Measurements from ENCODE around the gene OR13C3. TPM values are rescaled to one million over a fixed set of nuclear protein-coding genes. Genes with fewer than 3 reads are reported as not detected.
"Not testable (repeated sequence)": the region's sequence is repeated elsewhere in the genome, so short reads cannot be mapped to it uniquely, and the experiment has no call there.

The OR13C3 gene
- total RNA-seq, 3 donors from 2014 or later (not counting 1 experiment from before 2014, with no cell fraction given): not detected

- no peak for ATAC-seq
- intact Hi-C loops (cut with micrococcal nuclease): no loop called here
- H3K4me1 Mint-ChIP-seq: no peaks in the 10 kb centered on the region
These were observed 8.0 kb upstream of the OR13C3 start for GRCh38 chr9:104544644-104545043.

GRCh38 chr9:104539275-104539674 is 2.6 kb upstream of the OR13C3 start:
- DNase-seq (no peak), ATAC-seq (no peak)
- no peaks in the 10 kb centered on the region for H3K9me3 ChIP-seq (ENCODE audit: control insufficient read depth, insufficient read depth, low read length)
- H3K27ac Mint-ChIP-seq: no peak overlapping the region
- no peak overlapping the region for H3K4me3 Mint-ChIP-seq
- H3K4me3 ChIP-seq (ENCODE audit: low read length): no peak overlapping the region
- 41% methylated on average over 1 of the region's 1 CpG for WGBS (ENCODE audit: insufficient coverage)
- peaks cover 3 to 5% of the 10 kb centered on the region in 2 donors for H3K9me3 Mint-ChIP-seq
- intact Hi-C loops (cut with micrococcal nuclease): no loop called here
- H3K27ac ChIP-seq (ENCODE audit: low read length): no peak overlapping the region
- H3K27me3 ChIP-seq (ENCODE audit: control insufficient read depth, insufficient read depth, low read length): no peaks in the 10 kb centered on the region
- H3K27me3 Mint-ChIP-seq (ENCODE audit: low read depth in 2 of 2): no peaks in the 10 kb centered on the region
- H3K4me1 ChIP-seq (ENCODE audit: control insufficient read depth, insufficient read depth, low read length): no peaks in the 10 kb centered on the region
- no peak for TF ChIP-seq CTCF (IDR thresholded peaks at IDR 0.05)
- H3K4me1 Mint-ChIP-seq: no peaks in the 10 kb centered on the region
- no peaks in the 10 kb centered on the region for H3K36me3 ChIP-seq (ENCODE audit: control insufficient read depth, insufficient read depth, low read length)
- H3K36me3 Mint-ChIP-seq: no peaks in the 10 kb centered on the region

More at GRCh38 chr9:104544644-104545043, 8.0 kb upstream of the OR13C3 start:
- H3K27me3 Mint-ChIP-seq (ENCODE audit: low read depth in 2 of 2): no peaks in the 10 kb centered on the region
- no peak overlapping the region for H3K27ac Mint-ChIP-seq
- Histone ChIP-seq H3K36me3 (ENCODE audit: control insufficient read depth, insufficient read depth, low read length) (no peaks in the 10 kb centered on the region), H3K27ac (ENCODE audit: low read length) (no peak overlapping the region), H3K4me1 (ENCODE audit: control insufficient read depth, insufficient read depth, low read length) (no peaks in the 10 kb centered on the region), H3K9me3 (ENCODE audit: control insufficient read depth, insufficient read depth, low read length) (no peaks in the 10 kb centered on the region), H3K27me3 (ENCODE audit: control insufficient read depth, insufficient read depth, low read length) (no peaks in the 10 kb centered on the region), H3K4me3 (ENCODE audit: low read length) (no peak overlapping the region)
- no peak for DNase-seq
- peaks cover 2 to 6% of the 10 kb centered on the region in 2 donors for H3K9me3 Mint-ChIP-seq
- no peak overlapping the region for H3K4me3 Mint-ChIP-seq
- 78% methylated on average over 4 of the region's 4 CpGs for WGBS (ENCODE audit: insufficient coverage)
- no peak for TF ChIP-seq CTCF (IDR thresholded peaks at IDR 0.05)
- H3K36me3 Mint-ChIP-seq: no peaks in the 10 kb centered on the region

DNA sequence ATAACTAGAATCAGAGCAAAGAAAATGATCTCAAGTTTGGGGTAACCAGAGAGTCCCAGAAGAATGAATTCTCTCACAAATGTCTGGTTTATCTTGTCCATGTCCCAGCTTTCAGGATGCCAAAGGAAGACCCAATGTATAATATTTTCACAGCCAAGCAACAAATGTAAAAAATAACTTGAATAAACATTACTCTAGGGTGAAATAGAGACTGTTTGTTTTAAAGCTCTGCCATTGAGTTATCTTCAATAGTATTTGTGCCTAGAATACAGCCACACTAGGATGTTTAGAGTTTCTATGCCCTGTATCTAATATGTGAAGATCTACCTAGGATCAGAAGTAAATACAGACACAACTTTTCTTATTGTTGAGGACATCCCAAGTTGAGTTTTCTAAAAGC is 9.5 kb downstream of the OR13C3 start, which contains the start of gene OR13C4:
OR13C4 (minus strand) TSS at position 101 of the 400 bp plus-strand sequence; CDS start at position 101, 0 bp downstream.
- Mint-ChIP-seq H3K4me3 (no peak within 1 kb of the TSS), H3K27ac (no peak within 1 kb of the TSS), H3K9me3 (peaks cover 3 to 5% of the 10 kb centered on the region in 2 donors), H3K27me3 (ENCODE audit: low read depth in 2 of 2) (no peaks in the 10 kb centered on the region), H3K36me3 (no peaks in the 10 kb centered on the region), H3K4me1 (no peaks in the 10 kb centered on the region)
- no peak for DNase-seq
- Histone ChIP-seq H3K4me3 (ENCODE audit: low read length) (no peak within 1 kb of the TSS), H3K36me3 (ENCODE audit: control insufficient read depth, insufficient read depth, low read length) (no peaks in the 10 kb centered on the region), H3K9me3 (ENCODE audit: control insufficient read depth, insufficient read depth, low read length) (no peaks in the 10 kb centered on the region), H3K27me3 (ENCODE audit: control insufficient read depth, insufficient read depth, low read length) (no peaks in the 10 kb centered on the region), H3K27ac (ENCODE audit: low read length) (no peak within 1 kb of the TSS), H3K4me1 (ENCODE audit: control insufficient read depth, insufficient read depth, low read length) (no peaks in the 10 kb centered on the region)
- no peak for TF ChIP-seq CTCF (IDR thresholded peaks at IDR 0.05)
- intact Hi-C loops (cut with micrococcal nuclease): no loop called here
- no peak for ATAC-seq

DNA sequence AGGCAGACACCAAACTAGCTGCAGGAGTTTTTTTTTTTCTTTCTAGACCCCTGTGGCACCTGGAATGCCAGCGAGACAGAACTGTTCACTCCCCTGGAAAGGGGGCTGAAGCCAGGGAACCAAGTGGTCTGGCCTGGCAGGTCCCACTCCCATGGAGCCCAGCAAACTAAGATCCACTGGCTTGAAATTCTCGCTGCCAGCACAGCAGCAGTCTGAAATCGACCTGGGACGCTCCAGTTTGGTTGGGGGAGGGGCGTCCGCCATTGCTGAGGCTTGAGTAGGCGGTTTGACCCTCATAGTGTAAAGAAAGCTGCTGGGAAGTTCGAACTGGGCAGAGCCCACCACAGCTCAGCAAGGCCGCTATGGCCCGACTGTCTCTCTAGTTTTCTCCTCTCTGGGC is 16.4 kb downstream of the OR13C3 start:
- H3K27me3 Mint-ChIP-seq (ENCODE audit: low read depth in 2 of 2); H3K36me3 ChIP-seq (ENCODE audit: control insufficient read depth, insufficient read depth, low read length); H3K27me3 ChIP-seq (ENCODE audit: control insufficient read depth, insufficient read depth, low read length); H3K27ac Mint-ChIP-seq; H3K9me3 Mint-ChIP-seq; H3K36me3 Mint-ChIP-seq; DNase-seq; H3K9me3 ChIP-seq (ENCODE audit: control insufficient read depth, insufficient read depth, low read length); H3K4me1 Mint-ChIP-seq; ATAC-seq; H3K4me3 ChIP-seq (ENCODE audit: low read length); intact Hi-C loops (cut with micrococcal nuclease); H3K4me1 ChIP-seq (ENCODE audit: control insufficient read depth, insufficient read depth, low read length); H3K4me3 Mint-ChIP-seq; H3K27ac ChIP-seq (ENCODE audit: low read length): not testable (repeated sequence)
- WGBS (ENCODE audit: insufficient coverage): 87% methylated on average over 10 of the region's 10 CpGs

All from natural killer cell (primary cell).